Mammary epithelial cell (primary cell): Measurements from ENCODE around the gene LYRM4.

ENCODE experiments used
- EZH2 ChIP-seq: IDR thresholded peaks from 2 replicates; pipeline ENCODE4 v1.6.1; 2012; ENCODE audit warnings: low read length, inconsistent platforms, borderline replicate concordance
- TF ChIP-seq, protein P1 (sequence below), 2 donors: IDR thresholded peaks in 1 of 2; conservative IDR thresholded peaks in 1 of 2; 2 replicates each; pipeline ENCODE4 v1.5.1; 2011 to 2012; ENCODE audit warnings: inconsistent platforms in 2 of 2, low read length in 2 of 2, mild to moderate bottlenecking in 2 of 2, control low read depth in 1 of 2, low read depth in 1 of 2; ENCODE audit not compliant: insufficient read depth in 1 of 2; ENCODE audit errors: extremely low read depth in 1 of 2

DNA sequence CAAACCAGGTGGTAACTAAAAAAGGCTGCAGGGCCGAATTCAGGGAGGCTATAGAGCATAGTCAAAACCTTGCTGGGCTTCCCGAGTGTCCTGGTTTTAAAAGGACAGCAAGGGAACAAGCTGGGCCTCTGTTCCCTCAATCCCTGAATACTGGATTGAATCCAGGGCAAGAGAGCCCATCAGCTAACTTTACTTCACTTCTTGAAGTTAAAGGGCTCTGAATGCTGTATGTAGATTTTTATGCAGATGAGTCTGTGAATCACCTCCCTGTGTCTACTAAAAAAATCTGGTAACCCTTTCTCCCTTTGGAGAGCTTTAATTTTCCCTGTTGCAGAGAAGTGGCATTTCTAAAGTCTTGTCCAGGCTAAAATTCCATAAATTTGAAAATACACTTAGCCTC lies 29.5 kb downstream of the LYRM4 start:
- TF ChIP-seq, protein P1, sequence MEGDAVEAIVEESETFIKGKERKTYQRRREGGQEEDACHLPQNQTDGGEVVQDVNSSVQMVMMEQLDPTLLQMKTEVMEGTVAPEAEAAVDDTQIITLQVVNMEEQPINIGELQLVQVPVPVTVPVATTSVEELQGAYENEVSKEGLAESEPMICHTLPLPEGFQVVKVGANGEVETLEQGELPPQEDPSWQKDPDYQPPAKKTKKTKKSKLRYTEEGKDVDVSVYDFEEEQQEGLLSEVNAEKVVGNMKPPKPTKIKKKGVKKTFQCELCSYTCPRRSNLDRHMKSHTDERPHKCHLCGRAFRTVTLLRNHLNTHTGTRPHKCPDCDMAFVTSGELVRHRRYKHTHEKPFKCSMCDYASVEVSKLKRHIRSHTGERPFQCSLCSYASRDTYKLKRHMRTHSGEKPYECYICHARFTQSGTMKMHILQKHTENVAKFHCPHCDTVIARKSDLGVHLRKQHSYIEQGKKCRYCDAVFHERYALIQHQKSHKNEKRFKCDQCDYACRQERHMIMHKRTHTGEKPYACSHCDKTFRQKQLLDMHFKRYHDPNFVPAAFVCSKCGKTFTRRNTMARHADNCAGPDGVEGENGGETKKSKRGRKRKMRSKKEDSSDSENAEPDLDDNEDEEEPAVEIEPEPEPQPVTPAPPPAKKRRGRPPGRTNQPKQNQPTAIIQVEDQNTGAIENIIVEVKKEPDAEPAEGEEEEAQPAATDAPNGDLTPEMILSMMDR (conservative IDR thresholded peaks at IDR 0.05 in 1 of 2, IDR thresholded peaks at IDR 0.05 in 1 of 2; ENCODE audit: extremely low read depth in 1 of 2, insufficient read depth in 1 of 2, low read depth in 1 of 2, low read length in 2 of 2) = no peak
- TF ChIP-seq EZH2 = no peak
